Right lobe of liver (tissue), 6 donors: ENCODE measurements around the gene SCYGR8. TPM values are rescaled to one million over a fixed set of nuclear protein-coding genes. Genes with fewer than 3 reads are reported as not detected.
A peak's percentile ranks its signal among the peaks of the same experiment; 100 is the strongest.

ENCODE experiments used
- ATAC-seq, 4 donors: fragments of 200-7000 bp; cut with Tn5 transposase; one replicate each; pipeline ENCODE4 v1.9.1; 2020; ENCODE audit warnings: mild to moderate bottlenecking in 4 of 4, moderate library complexity in 4 of 4
- DNase-seq, 3 donors: peaks; one replicate each; pipeline ENCODE4 v3.0.0-alpha.2; 2020
- H3K27ac ChIP-seq, 3 donors: fragments of 200-600 bp; one replicate each; pipeline ENCODE4 v1.8.0; 2022
- H3K27me3 ChIP-seq, 2 donors: fragments of 200-600 bp; one replicate each; pipeline ENCODE4 v1.8.0; 2022
- H3K36me3 ChIP-seq, 4 donors: fragments of 200-600 bp; sonication (generic) in 1 of 4; one replicate each; pipeline versions ENCODE4 v1.5.1 to v1.8.0; 2017 to 2022; ENCODE audit warnings: control low read depth in 1 of 4
- H3K4me1 ChIP-seq, 4 donors: fragments of 200-600 bp; sonication (generic) in 1 of 4; one replicate each; pipeline versions ENCODE4 v1.5.1 to v1.8.0; 2017 to 2022; ENCODE audit warnings: control low read depth in 1 of 4
- H3K4me3 ChIP-seq, 3 donors: fragments of 200-600 bp; one replicate each; pipeline ENCODE4 v1.8.0; 2022
- H3K9me3 ChIP-seq, 4 donors: fragments of 200-600 bp; sonication (generic) in 1 of 4; one replicate each; pipeline versions ENCODE4 v1.5.1 to v1.8.0; 2017 to 2022; ENCODE audit warnings: control low read depth in 1 of 4
- CTCF ChIP-seq, 4 donors: fragments of 200-600 bp in 3 of 4; fragments of 450-650 bp in 1 of 4; IDR thresholded peaks; one replicate each; pipeline versions ENCODE4 v1.5.1 to v1.8.0; 2016 to 2022; ENCODE audit warnings: antibody characterized with exemption in 4 of 4, mild to moderate bottlenecking in 2 of 4
- POLR2A ChIP-seq: fragments of 450-650 bp; IDR thresholded peaks from one replicate; pipeline ENCODE4 v1.6.1; 2017; ENCODE audit warnings: antibody characterized with exemption, mild to moderate bottlenecking
- WGBS: methylation state at CpG from one replicate; pipeline ENCODE4 v1.1.6; 2018; ENCODE audit warnings: low coverage, low lambda C conversion rate; ENCODE audit not compliant: insufficient coverage; ENCODE audit errors: missing lambda C conversion rate; 5-methylcytosine and 5-hydroxymethylcytosine counted together
- intact Hi-C, 2 donors: fragments of 100-400 bp; cut with DNase I; formaldehyde crosslinking; loops; one replicate each; pipeline versions ENCODE4 v1.11.2 to v1.14.1; 2022
- total RNA-seq, 6 experiments: library from RNA; depleted of rRNA in 2 of 6; stranded (reverse); fragments of >200 nt in 2 of 6; fragmentation: NEBNext Ultra II Directional in 3 of 6; extraction: Animal tissue kit (Norgen Biotek cat#: 25700) in 3 of 6; gene quantifications; one replicate each; pipeline versions ENCODE4 v1.1.0 to v1.2.4, GENCODE V29; 2016 to 2023
- donor health status: DM: no; HTN: yes; CAD: no.
- donor health status: DM: no; HTN: no; CAD: no.
- donor health status: DM: no; HTN: no; CAD: no.
- donor health status: DM: no; HTN: yes; CAD: no.
- donor health status: DM: no; HTN: yes; CAD: no.

Gene SCYGR8
- total RNA-seq, 6 experiments from 2014 or later: not detected

- Histone ChIP-seq H3K36me3 (no peaks in the 10 kb centered on the region), H3K4me3 (no peak overlapping the region), H3K27me3 (no peaks in the 10 kb centered on the region), H3K27ac (peak overlapping the region; percentile 45 to 49 (median 48)), H3K9me3 (no peaks in the 10 kb centered on the region), H3K4me1 (peaks cover 0 to 44% (median 11%) of the 10 kb centered on the region in 4 donors)
- ATAC-seq (no peak), DNase-seq (no peak)
- intact Hi-C loops: no loop called here
- TF ChIP-seq POLR2A: no peak
- TF ChIP-seq CTCF (IDR thresholded peaks at IDR 0.05): no peak
- WGBS: 61% methylated on average over 3 of the region's 3 CpGs
Observed at GRCh38 chr2:227703961-227704360, 41.7 kb upstream of the SCYGR8 start.

GRCh38 chr2:227706859-227707258 lies 38.8 kb upstream of the SCYGR8 start:
- no peaks in the 10 kb centered on the region for H3K9me3 ChIP-seq
- DNase-seq (peak; percentile 71 to 90 (median 89)), ATAC-seq (peak; percentile 88 to 98 (median 94))
- H3K36me3 ChIP-seq: no peaks in the 10 kb centered on the region
- intact Hi-C loops: no loop called here
- no peak for TF ChIP-seq CTCF (IDR thresholded peaks at IDR 0.05)
- TF ChIP-seq POLR2A: no peak
- peaks cover 0 to 39% (median 11%) of the 10 kb centered on the region in 4 donors for H3K4me1 ChIP-seq
- 50% methylated on average over 4 of the region's 4 CpGs for WGBS
- no peaks in the 10 kb centered on the region for H3K27me3 ChIP-seq
- H3K4me3 ChIP-seq: no peak overlapping the region
- peak overlapping the region; percentile 2 to 77 (median 38) for H3K27ac ChIP-seq

GRCh38 chr2:227707390-227707789 lies 38.3 kb upstream of the SCYGR8 start:
- peaks cover 0 to 39% (median 11%) of the 10 kb centered on the region in 4 donors for H3K4me1 ChIP-seq
- DNase-seq (no peak), ATAC-seq (no peak)
- H3K27ac ChIP-seq: peak overlapping the region in 1 of 3 donors; percentile 62
- WGBS: 82% methylated on average over 6 of the region's 6 CpGs
- intact Hi-C loops: no loop called here
- TF ChIP-seq CTCF (IDR thresholded peaks at IDR 0.05) (no peak), POLR2A (no peak)
- no peaks in the 10 kb centered on the region for H3K27me3 ChIP-seq
- H3K9me3 ChIP-seq: no peaks in the 10 kb centered on the region
- no peaks in the 10 kb centered on the region for H3K36me3 ChIP-seq
- H3K4me3 ChIP-seq: no peak overlapping the region

GRCh38 chr2:227710986-227711385 lies 34.7 kb upstream of the SCYGR8 start:
- Histone ChIP-seq H3K36me3 (no peaks in the 10 kb centered on the region), H3K4me3 (no peak overlapping the region), H3K4me1 (peaks cover 0 to 22% (median 3%) of the 10 kb centered on the region in 4 donors), H3K27me3 (no peaks in the 10 kb centered on the region), H3K9me3 (no peaks in the 10 kb centered on the region), H3K27ac (no peak overlapping the region)
- TF ChIP-seq CTCF (IDR thresholded peaks at IDR 0.05) (no peak), POLR2A (no peak)
- DNase-seq (no peak), ATAC-seq (no peak)
- WGBS: 71% methylated on average over 4 of the region's 7 CpGs
- intact Hi-C loops: no loop called here

- H3K27ac ChIP-seq: no peak overlapping the region
- ATAC-seq (no peak), DNase-seq (no peak)
- no peak overlapping the region for H3K4me3 ChIP-seq
- 100% methylated on average over 1 of the region's 1 CpG for WGBS
- H3K36me3 ChIP-seq: no peaks in the 10 kb centered on the region
- no peaks in the 10 kb centered on the region for H3K9me3 ChIP-seq
- no peaks in the 10 kb centered on the region for H3K27me3 ChIP-seq
- TF ChIP-seq CTCF (IDR thresholded peaks at IDR 0.05) (no peak), POLR2A (no peak)
- intact Hi-C loops: no loop called here
- H3K4me1 ChIP-seq: peaks cover 0 to 7% (median 1%) of the 10 kb centered on the region in 4 donors
Observed at GRCh38 chr2:227713291-227713690, 32.4 kb upstream of the SCYGR8 start.
